HL-60 (cell line): ENCODE measurements around the gene ZNF41.

Experiments used
- DNase-seq, 2 experiments: peaks; one replicate each; pipeline ENCODE4 v3.0.0-alpha.2; 2010 to 2020; ENCODE audit warnings: low read depth in 1 of 2, low spot score in 1 of 2
- H3K27ac ChIP-seq: fragments of 250-450 bp; sonication (Bioruptor Pico); replicated peaks from 2 replicates; pipeline ENCODE4 v1.5.1; 2020; ENCODE audit warnings: mild to moderate bottlenecking, moderate library complexity
- H3K27me3 ChIP-seq: fragments of 250-450 bp; sonication (Bioruptor Pico); 2 replicates; pipeline ENCODE4 v1.5.1; 2021; ENCODE audit warnings: mild to moderate bottlenecking, moderate library complexity; ENCODE audit not compliant: insufficient read depth, poor library complexity, severe bottlenecking
- H3K4me3 ChIP-seq: replicated peaks from 2 replicates; pipeline ENCODE4 v1.5.1; 2011; ENCODE audit warnings: mild to moderate bottlenecking, control low read depth, low read length; ENCODE audit not compliant: insufficient read depth
- GABPA ChIP-seq: IDR thresholded peaks from 2 replicates; pipeline ENCODE4 v1.6.1; 2012; ENCODE audit warnings: low read depth
- POLR2AphosphoS5 ChIP-seq: IDR thresholded peaks from 2 replicates; pipeline ENCODE4 v1.6.1; 2012; ENCODE audit warnings: low read depth
- REST ChIP-seq: IDR thresholded peaks from 2 replicates; pipeline ENCODE4 v1.6.1; 2012; ENCODE audit warnings: low read depth; ENCODE audit not compliant: insufficient replicate concordance
- SPI1 ChIP-seq: IDR thresholded peaks from 2 replicates; pipeline ENCODE4 v1.6.1; 2012; ENCODE audit warnings: low read depth, mild to moderate bottlenecking, borderline replicate concordance
- TF ChIP-seq, protein P1 (sequence below): IDR thresholded peaks from one replicate; pipeline ENCODE4 v1.5.1; 2011; ENCODE audit warnings: low read length, control low read depth, inconsistent platforms; ENCODE audit not compliant: insufficient read depth

ZNF41 gene

DNA sequence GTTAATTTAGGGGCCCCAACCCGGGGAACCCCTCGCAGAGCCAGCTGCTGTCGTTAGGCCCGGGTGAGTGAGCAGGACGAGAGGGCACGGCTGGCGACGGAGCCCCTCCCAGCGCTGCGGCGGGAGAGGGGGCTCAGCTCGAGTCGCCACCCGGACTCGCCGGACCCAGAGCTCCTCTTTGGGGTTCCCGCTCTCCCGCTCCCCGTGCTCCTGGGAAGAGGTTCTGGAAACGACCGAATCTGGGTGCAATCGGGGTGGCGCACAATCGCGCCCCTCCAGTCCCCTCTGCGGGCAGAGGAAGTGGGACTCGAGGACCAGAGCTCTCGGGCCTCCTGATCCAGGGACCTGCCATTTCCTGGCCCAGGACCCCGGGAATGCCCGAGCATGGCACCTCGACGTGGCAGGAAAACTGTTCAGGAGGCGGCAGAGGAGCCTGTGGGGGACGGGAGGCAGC is 40.7 kb upstream of the ZNF41 start:
- no peak overlapping the region for H3K27ac ChIP-seq
- DNase-seq = no peak
- H3K27me3 ChIP-seq = no peaks in the 10 kb centered on the region
- TF ChIP-seq SPI1 = no peak
- no peak for TF ChIP-seq GABPA
- TF ChIP-seq POLR2AphosphoS5 = no peak
- no peak for TF ChIP-seq REST
- TF ChIP-seq, protein P1, sequence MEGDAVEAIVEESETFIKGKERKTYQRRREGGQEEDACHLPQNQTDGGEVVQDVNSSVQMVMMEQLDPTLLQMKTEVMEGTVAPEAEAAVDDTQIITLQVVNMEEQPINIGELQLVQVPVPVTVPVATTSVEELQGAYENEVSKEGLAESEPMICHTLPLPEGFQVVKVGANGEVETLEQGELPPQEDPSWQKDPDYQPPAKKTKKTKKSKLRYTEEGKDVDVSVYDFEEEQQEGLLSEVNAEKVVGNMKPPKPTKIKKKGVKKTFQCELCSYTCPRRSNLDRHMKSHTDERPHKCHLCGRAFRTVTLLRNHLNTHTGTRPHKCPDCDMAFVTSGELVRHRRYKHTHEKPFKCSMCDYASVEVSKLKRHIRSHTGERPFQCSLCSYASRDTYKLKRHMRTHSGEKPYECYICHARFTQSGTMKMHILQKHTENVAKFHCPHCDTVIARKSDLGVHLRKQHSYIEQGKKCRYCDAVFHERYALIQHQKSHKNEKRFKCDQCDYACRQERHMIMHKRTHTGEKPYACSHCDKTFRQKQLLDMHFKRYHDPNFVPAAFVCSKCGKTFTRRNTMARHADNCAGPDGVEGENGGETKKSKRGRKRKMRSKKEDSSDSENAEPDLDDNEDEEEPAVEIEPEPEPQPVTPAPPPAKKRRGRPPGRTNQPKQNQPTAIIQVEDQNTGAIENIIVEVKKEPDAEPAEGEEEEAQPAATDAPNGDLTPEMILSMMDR = no peak
- peak overlapping the region; percentile 51 for H3K4me3 ChIP-seq

GRCh38 chrX:47523297-47523696 is 40.3 kb upstream of the ZNF41 start:
- Histone ChIP-seq H3K27me3 (no peaks in the 10 kb centered on the region), H3K27ac (no peak overlapping the region), H3K4me3 (peak overlapping the region; percentile 51)
- DNase-seq = peak; percentile 47 to 71
- TF ChIP-seq, protein P1 = peak; percentile 43
- no peak for TF ChIP-seq GABPA

DNA sequence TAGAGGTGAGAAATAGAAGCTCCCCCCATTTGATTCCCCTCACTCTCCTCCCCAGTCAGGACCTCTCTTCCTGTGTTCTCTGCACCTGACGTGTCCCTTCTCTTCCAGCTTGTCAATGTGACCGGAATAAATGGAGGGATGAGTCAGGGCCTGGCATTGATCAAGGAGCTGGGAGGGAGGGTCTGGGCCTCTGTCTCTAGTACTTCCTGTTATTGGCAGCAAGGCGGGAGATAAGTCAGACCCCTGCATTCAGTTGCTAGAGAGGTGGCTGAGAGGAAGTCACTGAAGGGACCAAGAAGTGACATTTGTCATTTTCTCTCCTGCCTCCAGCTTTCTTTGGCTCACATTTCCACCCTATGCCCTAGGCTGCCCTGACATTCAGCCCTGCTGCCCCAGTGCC is 35.1 kb upstream of the ZNF41 start:
- DNase-seq = no peak
- no peak for TF ChIP-seq SPI1
- TF ChIP-seq REST = no peak
- TF ChIP-seq POLR2AphosphoS5 = no peak
- no peak for TF ChIP-seq GABPA
- TF ChIP-seq, protein P1 = no peak
- H3K27me3 ChIP-seq = no peaks in the 10 kb centered on the region
- H3K4me3 ChIP-seq = no peak overlapping the region
- H3K27ac ChIP-seq = no peak overlapping the region

- H3K27me3 ChIP-seq = no peaks in the 10 kb centered on the region
Observed at GRCh38 chrX:47515941-47516665, 33.1 kb upstream of the ZNF41 start.

More at GRCh38 chrX:47515941-47516665, 33.1 kb upstream of the ZNF41 start:
- no peak overlapping the region for H3K27ac ChIP-seq
- H3K4me3 ChIP-seq = no peak overlapping the region
- TF ChIP-seq GABPA (no peak), REST (no peak), SPI1 (no peak), POLR2AphosphoS5 (no peak)
- TF ChIP-seq, protein P1 = no peak
- peak in 1 of 2 experiments; percentile 6 for DNase-seq
